Neural crest cell (in vitro differentiated cells): Measurements from ENCODE around the gene IGFALS. TPM values are rescaled to one million over a fixed set of nuclear protein-coding genes. Genes with fewer than 3 reads are reported as not detected.

ENCODE experiments used
- DNase-seq: peaks from one replicate; pipeline ENCODE4 v3.0.0; 2021; ENCODE audit warnings: low read depth, mixed read lengths, low spot score
- H3K27ac Mint-ChIP-seq: one replicate; pipeline ENCODE4 v1.8.0; 2021; ENCODE audit warnings: mild to moderate bottlenecking, mixed read lengths; ENCODE audit not compliant: unreplicated experiment
- H3K27me3 Mint-ChIP-seq: 2 replicates; pipeline ENCODE4 v1.8.0; 2021; ENCODE audit warnings: low read depth, mild to moderate bottlenecking, mixed read lengths
- H3K36me3 Mint-ChIP-seq: 2 replicates; pipeline ENCODE4 v1.8.0; 2021; ENCODE audit warnings: low read depth, mild to moderate bottlenecking, mixed read lengths
- H3K4me1 Mint-ChIP-seq: 2 replicates; pipeline ENCODE4 v1.8.0; 2021; ENCODE audit warnings: mixed read lengths
- H3K4me3 Mint-ChIP-seq: one replicate; pipeline ENCODE4 v1.8.0; 2021; ENCODE audit warnings: mild to moderate bottlenecking, mixed read lengths
- H3K9me3 Mint-ChIP-seq: 2 replicates; pipeline ENCODE4 v1.8.0; 2021; ENCODE audit warnings: mixed read lengths
- total RNA-seq: library from RNA; stranded (reverse); gene quantifications from 2 replicates; pipeline ENCODE4 v1.2.1, GENCODE V29; 2021
- TF ChIP-seq, protein P1 (sequence below): fragments of 200-600 bp; sonication (generic); conservative IDR thresholded peaks from 2 replicates; pipeline ENCODE4 v1.5.0; 2021; ENCODE audit warnings: antibody characterized with exemption, mild to moderate bottlenecking

The IGFALS gene
- total RNA-seq, 1 donor from 2014 or later: 0.14 TPM

DNA sequence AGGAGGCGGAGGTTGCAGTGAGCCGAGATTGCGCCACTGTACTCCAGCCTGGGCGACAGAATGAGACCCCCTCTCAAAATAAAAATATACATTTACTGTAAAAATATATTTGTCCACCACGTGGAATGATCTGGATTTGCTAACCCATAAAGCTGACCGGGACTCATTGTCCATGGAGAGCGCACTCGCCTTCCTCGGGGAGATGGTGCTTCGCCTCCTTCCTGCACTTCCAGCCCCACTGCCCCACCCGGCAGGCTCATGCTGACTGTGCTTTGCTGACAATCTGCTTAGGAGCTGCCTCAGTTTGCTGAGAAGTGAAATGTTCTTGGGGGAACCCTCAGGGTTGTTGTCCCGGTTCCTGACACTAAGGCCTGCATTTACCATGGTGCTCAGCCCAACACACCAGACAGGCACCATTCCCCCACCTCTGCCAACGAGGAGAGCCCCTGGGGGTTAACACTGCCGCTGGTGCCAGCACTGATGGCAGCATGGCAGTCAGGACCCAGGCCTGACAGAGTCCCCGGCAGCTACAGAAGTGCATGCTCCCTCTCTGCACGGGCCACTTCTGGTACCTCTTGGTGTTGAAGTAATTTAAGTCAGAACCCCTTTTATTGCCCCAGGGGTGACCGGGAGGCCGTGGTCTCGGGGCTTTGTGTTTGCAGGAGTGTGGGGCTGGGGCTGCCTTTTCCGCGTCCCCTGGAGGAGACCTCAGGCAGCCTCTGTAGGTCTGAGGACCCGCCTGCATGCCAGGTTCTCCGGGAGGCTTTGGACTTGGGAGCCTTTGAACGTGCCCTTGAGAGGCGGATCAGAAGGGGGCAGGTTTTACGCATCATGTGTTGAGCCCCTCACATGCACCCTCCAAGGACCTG is 8.3 kb downstream of the IGFALS start:
- no peak for DNase-seq
- H3K9me3 Mint-ChIP-seq: no peaks in the 10 kb centered on the region
- H3K27me3 Mint-ChIP-seq: peaks cover 4% of the 10 kb centered on the region
- no peak overlapping the region for H3K27ac Mint-ChIP-seq
- H3K4me1 Mint-ChIP-seq: peaks cover 22% of the 10 kb centered on the region
- peak overlapping the region; percentile 87 for H3K4me3 Mint-ChIP-seq
- TF ChIP-seq, protein P1, sequence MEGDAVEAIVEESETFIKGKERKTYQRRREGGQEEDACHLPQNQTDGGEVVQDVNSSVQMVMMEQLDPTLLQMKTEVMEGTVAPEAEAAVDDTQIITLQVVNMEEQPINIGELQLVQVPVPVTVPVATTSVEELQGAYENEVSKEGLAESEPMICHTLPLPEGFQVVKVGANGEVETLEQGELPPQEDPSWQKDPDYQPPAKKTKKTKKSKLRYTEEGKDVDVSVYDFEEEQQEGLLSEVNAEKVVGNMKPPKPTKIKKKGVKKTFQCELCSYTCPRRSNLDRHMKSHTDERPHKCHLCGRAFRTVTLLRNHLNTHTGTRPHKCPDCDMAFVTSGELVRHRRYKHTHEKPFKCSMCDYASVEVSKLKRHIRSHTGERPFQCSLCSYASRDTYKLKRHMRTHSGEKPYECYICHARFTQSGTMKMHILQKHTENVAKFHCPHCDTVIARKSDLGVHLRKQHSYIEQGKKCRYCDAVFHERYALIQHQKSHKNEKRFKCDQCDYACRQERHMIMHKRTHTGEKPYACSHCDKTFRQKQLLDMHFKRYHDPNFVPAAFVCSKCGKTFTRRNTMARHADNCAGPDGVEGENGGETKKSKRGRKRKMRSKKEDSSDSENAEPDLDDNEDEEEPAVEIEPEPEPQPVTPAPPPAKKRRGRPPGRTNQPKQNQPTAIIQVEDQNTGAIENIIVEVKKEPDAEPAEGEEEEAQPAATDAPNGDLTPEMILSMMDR: no peak
- H3K36me3 Mint-ChIP-seq: peaks cover 5% of the 10 kb centered on the region

DNA sequence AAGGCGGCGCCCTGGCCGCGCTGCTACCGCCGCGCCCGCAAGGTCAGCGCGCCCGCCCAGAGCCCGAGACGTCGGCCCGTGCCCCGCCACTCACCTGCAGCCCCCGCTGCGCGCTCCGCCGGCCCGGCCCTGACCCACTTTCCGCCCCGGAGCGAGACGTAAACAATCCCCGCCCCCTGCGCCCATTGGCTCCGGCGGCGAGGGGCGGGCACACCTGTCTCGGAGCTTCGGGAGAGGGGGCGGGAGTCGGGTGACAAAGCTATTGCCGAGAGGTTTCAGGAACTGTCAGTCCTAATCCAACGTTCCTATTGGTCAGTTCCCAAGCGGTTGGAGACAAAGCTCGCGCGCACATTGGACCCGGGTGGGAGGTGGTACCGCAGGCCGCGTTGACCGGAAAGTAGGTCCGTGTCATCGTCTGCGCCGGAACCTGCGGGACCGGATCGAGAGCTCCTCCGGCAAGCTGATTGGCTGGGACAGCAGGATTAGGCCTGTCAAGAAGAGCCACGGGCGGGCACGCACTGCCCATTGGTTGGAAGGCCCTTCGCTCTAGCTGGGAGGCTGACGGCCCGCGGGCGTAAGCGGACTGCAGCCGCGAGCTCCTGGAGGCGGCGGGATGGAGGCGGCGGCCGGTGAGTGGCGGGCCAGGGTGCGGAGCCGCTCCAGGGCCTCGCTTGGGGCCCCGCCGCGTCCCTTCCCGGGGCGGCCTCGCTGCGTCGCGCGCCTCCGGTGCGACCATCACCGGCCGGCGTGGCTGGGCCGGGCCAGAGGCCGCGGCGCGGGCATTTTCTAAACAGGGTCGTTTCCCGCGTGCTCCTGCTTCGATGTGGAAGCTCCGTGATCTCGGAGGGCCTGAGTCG is 10.9 kb downstream of the IGFALS start, which contains the start of the genes NUBP2 and SPSB3:
NUBP2 (plus strand) TSS at position 553 of the 857 bp plus-strand sequence; CDS start at position 614, 61 bp downstream.
SPSB3 (minus strand) TSS at position 164 of the 857 bp plus-strand sequence. CDS start 1,088 bp downstream, outside the sequence.
- peak within 1 kb of the TSS; percentile 92 for H3K27ac Mint-ChIP-seq
- peaks cover 22% of the 10 kb centered on the region for H3K4me1 Mint-ChIP-seq
- H3K27me3 Mint-ChIP-seq: peaks cover 4% of the 10 kb centered on the region
- no peaks in the 10 kb centered on the region for H3K9me3 Mint-ChIP-seq
- peak within 1 kb of the TSS; percentile 97 for H3K4me3 Mint-ChIP-seq
- TF ChIP-seq, protein P1: no peak
- peak; percentile 95 for DNase-seq
- H3K36me3 Mint-ChIP-seq: peaks cover 5% of the 10 kb centered on the region

DNA sequence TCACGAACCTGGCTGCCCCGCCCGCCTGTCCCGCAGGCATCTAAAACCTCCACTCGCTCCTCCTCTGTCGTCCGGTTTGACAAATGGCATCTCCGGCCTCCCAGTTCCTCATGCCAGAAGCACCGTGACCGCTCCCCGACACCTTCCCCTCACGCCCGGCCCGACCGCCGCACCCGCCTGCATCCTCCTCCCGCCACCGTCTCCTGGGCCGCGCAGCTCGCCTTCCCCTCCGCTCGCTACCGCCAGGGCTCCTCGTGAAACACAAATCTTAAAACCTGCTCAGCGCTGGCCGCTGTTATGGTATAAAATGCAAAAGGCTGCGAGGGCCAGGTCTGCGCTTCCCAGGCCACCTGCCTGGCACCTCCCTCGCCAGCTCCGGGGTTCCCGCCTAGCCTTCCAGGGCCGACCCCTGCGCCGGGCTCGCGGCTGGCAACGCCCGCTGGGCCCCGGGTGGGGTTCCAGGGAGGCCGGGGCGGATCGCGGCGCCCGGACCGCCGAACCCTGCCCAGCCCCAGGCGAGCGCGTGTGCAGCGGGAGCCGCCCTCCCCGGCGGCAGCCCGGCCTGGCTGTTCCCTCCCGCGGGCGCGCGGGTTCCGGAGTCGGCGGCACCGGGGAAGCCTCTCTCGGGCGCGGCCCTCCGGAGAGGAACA is 11.6 kb downstream of the IGFALS start:
- Mint-ChIP-seq H3K4me1 (peaks cover 22% of the 10 kb centered on the region), H3K27ac (peak overlapping the region; percentile 67), H3K27me3 (peaks cover 4% of the 10 kb centered on the region), H3K9me3 (no peaks in the 10 kb centered on the region), H3K36me3 (peaks cover 5% of the 10 kb centered on the region), H3K4me3 (peak overlapping the region; percentile 88)
- TF ChIP-seq, protein P1: peak; percentile 43
- no peak for DNase-seq

DNA sequence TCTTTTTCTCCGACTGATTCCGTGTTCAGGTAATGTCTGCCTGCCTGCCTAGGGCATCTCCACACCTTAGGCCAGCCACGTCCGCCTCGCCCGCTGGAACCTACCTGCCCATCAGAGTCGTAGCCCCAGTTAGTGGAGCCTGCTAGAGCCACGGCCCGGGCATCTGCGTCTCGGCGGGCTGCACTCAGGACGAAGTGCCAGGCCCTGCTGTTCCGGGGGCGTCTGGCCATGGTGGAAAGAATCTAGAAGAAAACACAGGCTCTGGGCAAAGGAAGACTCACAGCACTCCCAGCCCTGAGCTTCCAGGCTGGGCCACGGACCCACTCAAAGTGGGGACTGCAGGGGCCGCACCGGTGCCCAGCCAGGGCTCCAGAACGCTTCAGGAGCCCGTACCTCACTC is 12.3 kb downstream of the IGFALS start:
- DNase-seq: no peak
- Mint-ChIP-seq H3K4me3 (peak overlapping the region; percentile 88), H3K4me1 (peaks cover 22% of the 10 kb centered on the region), H3K27ac (peak overlapping the region; percentile 67), H3K36me3 (peaks cover 5% of the 10 kb centered on the region), H3K9me3 (no peaks in the 10 kb centered on the region), H3K27me3 (peaks cover 4% of the 10 kb centered on the region)
- TF ChIP-seq, protein P1: no peak

DNA sequence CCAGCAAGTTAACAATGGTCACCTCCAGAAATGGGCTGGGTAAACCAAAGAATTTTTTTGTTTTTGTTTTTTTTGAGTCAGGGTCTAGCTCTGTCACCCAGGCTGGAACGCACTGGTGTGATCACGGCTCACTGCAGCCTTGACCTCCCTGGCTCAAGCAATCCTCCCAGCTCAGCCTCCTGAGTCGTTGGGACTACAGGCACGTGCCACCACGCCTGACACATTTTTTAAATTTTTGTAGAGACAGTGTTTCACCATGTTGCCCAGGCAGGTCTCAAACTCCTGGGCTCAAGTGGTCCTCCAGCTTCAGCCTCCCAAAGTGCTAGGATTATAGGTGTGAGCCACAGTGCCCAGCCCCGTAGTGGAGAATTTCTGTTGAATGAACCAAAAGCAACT is 12.8 kb downstream of the IGFALS start:
- no peak for DNase-seq
- Mint-ChIP-seq H3K27ac (no peak overlapping the region), H3K4me1 (peaks cover 22% of the 10 kb centered on the region), H3K4me3 (peak overlapping the region; percentile 88), H3K36me3 (peaks cover 5% of the 10 kb centered on the region), H3K27me3 (peaks cover 4% of the 10 kb centered on the region), H3K9me3 (no peaks in the 10 kb centered on the region)
- TF ChIP-seq, protein P1: no peak
